Smooth muscle cell (in vitro differentiated cells): ENCODE data around the gene TSPAN10. TPM values are rescaled to one million over a fixed set of nuclear protein-coding genes. Genes with fewer than 3 reads are reported as not detected.

Source experiments
- DNase-seq: peaks from one replicate; lab custom pipeline; 2025; ENCODE audit not compliant: unreplicated experiment; lab: John Stamatoyannopoulos, UW
- H2AFZ ChIP-seq: fragments of 200-600 bp; sonication (generic); 2 replicates; pipeline ENCODE4 v1.6.0; 2016; ENCODE audit warnings: antibody characterized with exemption, low read depth, mild to moderate bottlenecking
- H3F3A ChIP-seq: fragments of 200-600 bp; sonication (generic); 2 replicates; pipeline ENCODE4 v1.6.0; 2017; ENCODE audit warnings: antibody characterized with exemption, low read depth
- H3K27ac ChIP-seq: fragments of 200-600 bp; sonication (generic); 2 replicates; pipeline ENCODE4 v1.5.1; 2016; ENCODE audit warnings: low read depth, mild to moderate bottlenecking
- H3K27me3 ChIP-seq: fragments of 200-600 bp; sonication (generic); 2 replicates; pipeline ENCODE4 v1.6.1; 2016; ENCODE audit warnings: low read depth, mild to moderate bottlenecking
- H3K36me3 ChIP-seq: fragments of 200-600 bp; sonication (generic); 2 replicates; pipeline ENCODE4 v1.5.1; 2016; ENCODE audit warnings: low read depth
- H3K4me1 ChIP-seq: fragments of 200-600 bp; sonication (generic); 2 replicates; pipeline ENCODE4 v1.5.1; 2016; ENCODE audit warnings: low read depth
- H3K4me2 ChIP-seq: fragments of 200-600 bp; sonication (generic); 2 replicates; pipeline ENCODE4 v1.6.0; 2016; ENCODE audit warnings: mild to moderate bottlenecking
- H3K4me3 ChIP-seq: fragments of 200-600 bp; sonication (generic); 2 replicates; pipeline ENCODE4 v1.5.1; 2016; ENCODE audit warnings: mild to moderate bottlenecking
- H3K79me2 ChIP-seq: fragments of 200-600 bp; sonication (generic); 2 replicates; pipeline ENCODE4 v1.6.0; 2016; ENCODE audit warnings: low read depth, mild to moderate bottlenecking
- H3K9ac ChIP-seq: fragments of 200-600 bp; sonication (generic); 2 replicates; pipeline ENCODE4 v1.6.0; 2016; ENCODE audit warnings: low read depth
- H3K9me3 ChIP-seq: fragments of 200-600 bp; sonication (generic); replicated peaks from 2 replicates; pipeline ENCODE4 v1.5.1; 2016; ENCODE audit warnings: low read depth
- H4K20me1 ChIP-seq: fragments of 200-600 bp; sonication (generic); 2 replicates; pipeline ENCODE4 v1.6.0; 2016; ENCODE audit warnings: low read depth
- CTCF ChIP-seq: fragments of 200-600 bp; sonication (generic); IDR thresholded peaks from 2 replicates; pipeline ENCODE4 v1.5.1; 2017; ENCODE audit warnings: borderline replicate concordance, mild to moderate bottlenecking, antibody characterized with exemption; ENCODE audit not compliant: insufficient read depth, poor library complexity, severe bottlenecking
- WGBS: methylation state at CpG from one replicate; pipeline ENCODE4 v1.1.7; 2016; ENCODE audit warnings: low lambda C conversion rate; 5-methylcytosine and 5-hydroxymethylcytosine counted together
- polyA plus RNA-seq: library from polyadenylated mRNA; unstranded; fragments of >200 nt; fragmentation: Nextera tagmentation; extraction: Ambion mirVana; gene quantifications from 2 replicates; pipeline ENCODE4 v1.2.1, GENCODE V29; 2016
- total RNA-seq: library from RNA; depleted of rRNA; stranded (reverse); fragments of >200 nt; gene quantifications from 2 replicates; pipeline ENCODE4 v1.2.3, GENCODE V29; 2014

Gene TSPAN10
- total and polyA plus RNA-seq, 2 experiments from 2014 or later: 0.67 to 1.2 TPM

- WGBS: 83% methylated on average over 30 of the region's 30 CpGs
Measured at GRCh38 chr17:81665205-81666091, 28.5 kb downstream of the TSPAN10 start.

GRCh38 chr17:81666092-81666341 is 29.0 kb downstream of the TSPAN10 start:
- peak overlapping the region; percentile 82 for H3K9ac ChIP-seq
- H3K4me2 ChIP-seq: peak overlapping the region; percentile 99
- peaks cover 8% of the 10 kb centered on the region for H3K4me1 ChIP-seq
- H3K79me2 ChIP-seq: peaks cover 27% of the 10 kb centered on the region
- H3K9me3 ChIP-seq: no peaks in the 10 kb centered on the region
- no peak for DNase-seq
- 4% methylated on average over 16 of the region's 16 CpGs for WGBS
- peak overlapping the region; percentile 53 for H2AFZ ChIP-seq
- no peaks in the 10 kb centered on the region for H3K36me3 ChIP-seq
- H3K4me3 ChIP-seq: peak overlapping the region; percentile 83
- H3F3A ChIP-seq: no peaks in the 10 kb centered on the region
- H4K20me1 ChIP-seq: no peaks in the 10 kb centered on the region
- H3K27me3 ChIP-seq: no peaks in the 10 kb centered on the region
- TF ChIP-seq CTCF: no peak
- H3K27ac ChIP-seq: peak overlapping the region; percentile 69

More at GRCh38 chr17:81665205-81666091, 28.5 kb downstream of the TSPAN10 start:
- Histone ChIP-seq H3K4me1 (peaks cover 8% of the 10 kb centered on the region), H3K4me3 (peak overlapping the region; percentile 83), H4K20me1 (no peaks in the 10 kb centered on the region), H3K9me3 (no peaks in the 10 kb centered on the region), H3K27me3 (no peaks in the 10 kb centered on the region), H2AFZ (peak overlapping the region; percentile 53), H3F3A (no peaks in the 10 kb centered on the region), H3K36me3 (no peaks in the 10 kb centered on the region), H3K79me2 (peaks cover 27% of the 10 kb centered on the region), H3K9ac (peak overlapping the region; percentile 82), H3K4me2 (peak overlapping the region; percentile 99), H3K27ac (peak overlapping the region; percentile 69)
- no peak for TF ChIP-seq CTCF
- no peak for DNase-seq

DNA sequence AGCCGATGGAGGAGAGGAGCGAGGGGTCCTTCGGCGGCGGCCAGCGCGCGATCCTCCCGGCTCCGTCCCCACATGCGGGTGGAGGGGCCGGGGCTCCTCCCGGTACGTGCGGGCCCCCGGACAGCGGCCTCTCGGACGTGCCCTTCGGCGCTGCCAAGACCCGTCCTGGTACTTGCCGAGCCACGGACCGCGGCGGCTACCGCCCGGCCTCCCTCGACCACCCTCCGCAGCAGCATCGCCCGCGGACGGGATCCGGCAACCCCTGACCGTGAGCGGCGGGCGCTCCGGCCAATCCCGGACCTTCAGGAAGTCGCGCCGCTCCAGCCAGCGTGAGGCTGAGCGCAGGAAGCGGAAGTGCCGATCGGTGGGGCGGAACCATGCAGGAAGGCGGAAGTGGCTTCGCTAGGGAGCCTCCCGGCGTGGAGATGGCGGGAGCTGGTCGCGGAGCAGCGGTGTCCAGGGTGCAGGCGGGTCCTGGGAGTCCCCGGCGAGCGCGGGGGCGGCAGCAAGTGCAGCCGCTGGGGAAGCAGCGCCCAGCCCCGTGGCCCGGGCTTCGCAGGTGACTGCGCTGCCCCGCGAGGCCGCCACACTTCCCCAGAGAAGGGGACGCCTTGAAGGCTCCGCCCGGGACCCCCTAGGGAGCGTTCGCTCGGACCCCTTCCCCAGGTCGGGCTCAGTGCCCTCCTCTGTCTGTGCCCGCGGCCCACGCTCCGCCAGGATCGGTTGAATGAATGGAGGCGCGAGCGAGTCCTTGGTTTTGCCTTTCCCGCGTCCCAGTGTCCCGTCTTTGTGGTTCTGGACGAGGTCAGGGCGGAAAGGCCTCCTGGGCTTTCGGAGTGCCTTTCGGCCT is 29.6 kb downstream of the TSPAN10 start, which contains the start of the genes CCDC137 and OXLD1:
TSS of gene CCDC137 (plus strand) at position 396 of the 850 bp plus-strand sequence. CDS start at position 426, 30 bp downstream.
TSS of gene OXLD1 (minus strand) at position 264 of the 850 bp plus-strand sequence. CDS start at position 236, 28 bp downstream.
- peak within 1 kb of the TSS; percentile 83 for H3K4me3 ChIP-seq
- peaks cover 8% of the 10 kb centered on the region for H3K4me1 ChIP-seq
- WGBS: 1% methylated on average over 94 of the region's 96 CpGs
- no peaks in the 10 kb centered on the region for H3F3A ChIP-seq
- H3K27ac ChIP-seq: peak within 1 kb of the TSS; percentile 69
- DNase-seq: peak; percentile 74
- H3K36me3 ChIP-seq: no peaks in the 10 kb centered on the region
- H3K4me2 ChIP-seq: peak within 1 kb of the TSS; percentile 99
- no peaks in the 10 kb centered on the region for H3K27me3 ChIP-seq
- no peak for TF ChIP-seq CTCF
- peak within 1 kb of the TSS; percentile 82 for H2AFZ ChIP-seq
- H3K9me3 ChIP-seq: no peaks in the 10 kb centered on the region
- peak within 1 kb of the TSS; percentile 82 for H3K9ac ChIP-seq
- H3K79me2 ChIP-seq: peaks cover 27% of the 10 kb centered on the region
- H4K20me1 ChIP-seq: no peaks in the 10 kb centered on the region
